NCI-H226 (cell line): ENCODE measurements around the gene ARPC4.

Experiments
- DNase-seq: peaks from one replicate; pipeline ENCODE4 v3.0.0-alpha.2; 2015

The ARPC4 gene

DNA sequence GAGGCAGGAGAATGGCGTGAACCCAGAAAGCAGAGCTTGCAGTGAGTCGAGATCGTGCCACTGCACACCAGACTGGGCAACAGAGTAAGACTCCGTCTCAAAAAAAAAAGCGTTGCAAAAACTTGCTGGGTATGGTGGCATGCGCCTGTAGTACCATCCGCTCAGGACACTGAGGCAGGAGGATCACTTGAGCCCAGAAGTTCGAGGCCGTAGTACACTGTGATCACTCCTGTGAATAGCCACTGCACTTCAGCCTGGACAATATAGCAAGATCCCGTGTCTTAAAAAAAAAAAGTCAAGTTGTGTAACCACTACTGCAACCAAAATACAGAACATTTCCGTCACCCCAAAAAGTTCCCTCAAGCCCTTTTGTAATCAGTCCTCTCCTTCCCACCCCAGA is 1.5 kb downstream of the ARPC4 start:
- DNase-seq = no peak

DNA sequence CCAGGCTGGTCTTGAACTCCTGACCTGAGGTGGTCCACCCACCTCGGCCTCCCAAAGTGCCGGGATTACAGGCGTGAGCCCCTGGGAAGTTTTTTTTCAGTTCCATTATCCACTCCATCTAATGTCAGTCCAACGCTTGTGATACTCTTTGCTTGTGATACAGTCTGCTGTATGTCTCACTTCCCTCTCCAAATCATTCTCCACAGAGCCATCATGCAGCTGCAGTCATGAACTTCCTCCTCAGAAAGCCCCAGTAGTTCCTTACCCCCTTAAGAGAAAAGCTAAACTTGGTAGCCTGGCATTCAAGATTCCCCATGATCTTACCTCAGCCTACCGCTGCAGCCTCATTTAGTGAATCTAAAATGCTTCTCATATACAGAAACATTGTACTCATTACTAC is 2.3 kb downstream of the ARPC4 start:
- DNase-seq = no peak

- DNase-seq = no peak
These were observed 4.5 kb downstream of the ARPC4 start for GRCh38 chr3:9797196-9797945.

DNA sequence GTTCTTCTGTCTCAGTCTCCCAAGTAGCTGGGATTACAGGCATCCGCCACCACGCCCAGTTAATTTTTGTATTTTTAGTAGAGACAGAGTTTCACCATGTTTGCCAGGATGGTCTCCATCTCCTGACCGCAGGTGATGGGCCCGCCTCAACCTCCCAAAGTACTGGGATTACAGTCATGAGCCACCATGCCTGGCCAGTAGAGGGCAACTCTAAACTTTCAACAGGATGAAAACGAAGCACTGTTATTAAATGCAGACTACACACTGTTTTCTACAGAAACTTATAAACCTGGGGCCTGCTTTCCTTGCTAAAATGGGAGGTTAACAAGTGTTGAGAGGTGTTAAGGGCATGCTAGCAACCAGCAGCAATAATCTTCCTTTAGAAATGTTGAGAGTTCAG is 7.6 kb downstream of the ARPC4 start:
- DNase-seq = no peak

- DNase-seq = no peak
These were observed 10.6 kb downstream of the ARPC4 start for GRCh38 chr3:9803494-9803893.

DNA sequence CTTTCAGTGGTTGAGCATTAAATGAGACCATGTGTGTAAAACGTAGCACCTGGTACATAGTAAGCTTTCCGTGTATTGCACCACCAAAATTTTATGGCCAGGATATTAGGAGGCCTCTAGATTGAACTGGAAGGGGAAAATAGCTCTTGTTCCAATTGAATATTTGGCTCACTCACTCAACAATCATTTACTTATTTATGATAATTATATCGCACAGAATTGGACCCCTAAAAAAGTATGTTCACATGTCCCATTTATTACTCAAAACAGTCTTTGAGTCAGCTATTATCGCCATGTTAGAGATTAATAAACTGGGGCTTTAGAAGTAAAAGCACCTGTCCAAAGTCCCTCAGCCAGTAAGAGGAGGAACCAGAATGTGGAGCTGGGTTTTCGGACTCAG is 12.1 kb downstream of the ARPC4 start:
- DNase-seq = no peak

- DNase-seq = no peak
These were observed 13.3 kb downstream of the ARPC4 start for GRCh38 chr3:9806137-9806536.

- DNase-seq = no peak
These were observed 14.1 kb downstream of the ARPC4 start for GRCh38 chr3:9806688-9807589.

DNA sequence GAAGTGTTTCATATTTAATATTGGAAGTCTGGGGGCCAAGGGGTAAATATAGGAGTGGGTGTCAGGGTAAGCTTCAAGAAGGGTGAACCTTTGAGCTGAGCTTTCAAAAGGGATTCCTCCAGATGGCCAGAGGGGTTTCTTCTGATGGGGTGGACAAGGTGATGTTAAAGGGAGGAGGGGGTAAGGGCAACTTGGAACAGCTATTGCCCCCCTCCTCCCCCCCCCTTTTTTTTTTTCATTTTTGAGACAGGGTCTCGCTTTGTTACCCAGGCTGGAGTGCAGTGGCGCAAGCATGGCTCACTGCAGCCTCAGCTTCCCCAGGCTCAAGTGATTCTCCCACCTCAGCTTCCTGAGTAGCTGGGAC is 15.1 kb downstream of the ARPC4 start:
- no peak for DNase-seq

DNA sequence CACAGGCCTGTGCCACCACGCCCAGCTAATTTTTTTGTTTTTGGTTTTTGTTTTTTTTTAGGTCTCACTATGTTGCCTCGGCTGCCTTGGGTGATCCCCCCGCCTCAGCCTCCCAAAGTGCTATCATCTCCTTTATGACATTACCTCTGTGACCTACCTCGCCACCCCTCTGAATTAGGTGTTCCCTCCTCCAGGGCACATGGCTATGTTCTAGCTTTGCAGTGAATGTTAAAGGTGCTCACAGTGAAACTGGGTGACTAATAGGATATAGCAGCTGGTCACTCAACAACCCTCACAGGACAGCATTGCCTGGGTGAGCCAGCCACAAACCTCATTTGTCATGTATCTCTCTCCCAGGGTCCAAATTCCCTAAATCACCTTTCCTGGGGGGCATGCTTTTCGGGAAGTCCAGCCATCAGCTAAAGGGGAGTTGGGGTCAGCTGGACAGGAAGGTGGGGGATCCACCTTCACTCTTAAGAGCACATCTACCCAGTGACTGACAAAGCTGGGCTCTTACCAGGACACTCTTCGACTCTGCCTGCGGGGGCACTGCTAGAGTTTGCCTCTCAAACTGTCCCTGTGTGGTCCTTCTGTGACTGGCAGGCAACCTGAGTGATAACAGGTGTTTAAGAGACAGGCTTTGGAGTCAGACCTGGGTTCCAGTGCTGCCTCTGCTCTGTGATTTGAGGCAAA is 15.6 kb downstream of the ARPC4 start:
- peak; percentile 22 for DNase-seq

DNA sequence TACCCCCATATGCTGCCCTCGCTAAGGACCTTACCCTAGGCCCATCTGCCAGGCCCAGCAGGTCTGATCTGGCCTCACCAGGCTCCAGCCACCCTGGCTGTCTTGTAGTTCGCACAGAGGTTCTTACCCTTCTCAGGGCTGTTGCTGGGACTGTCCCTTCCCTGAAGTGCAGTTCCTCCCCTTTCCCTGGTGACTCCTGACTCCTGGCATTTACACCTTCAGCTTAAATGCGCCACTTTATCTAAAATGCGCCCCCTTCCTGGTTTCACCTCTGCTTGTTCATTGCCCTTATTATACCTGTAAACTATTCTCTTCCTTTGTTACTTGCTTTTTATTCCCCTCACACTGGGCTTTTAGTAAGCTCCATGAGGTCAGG is 16.3 kb downstream of the ARPC4 start:
- no peak for DNase-seq

DNA sequence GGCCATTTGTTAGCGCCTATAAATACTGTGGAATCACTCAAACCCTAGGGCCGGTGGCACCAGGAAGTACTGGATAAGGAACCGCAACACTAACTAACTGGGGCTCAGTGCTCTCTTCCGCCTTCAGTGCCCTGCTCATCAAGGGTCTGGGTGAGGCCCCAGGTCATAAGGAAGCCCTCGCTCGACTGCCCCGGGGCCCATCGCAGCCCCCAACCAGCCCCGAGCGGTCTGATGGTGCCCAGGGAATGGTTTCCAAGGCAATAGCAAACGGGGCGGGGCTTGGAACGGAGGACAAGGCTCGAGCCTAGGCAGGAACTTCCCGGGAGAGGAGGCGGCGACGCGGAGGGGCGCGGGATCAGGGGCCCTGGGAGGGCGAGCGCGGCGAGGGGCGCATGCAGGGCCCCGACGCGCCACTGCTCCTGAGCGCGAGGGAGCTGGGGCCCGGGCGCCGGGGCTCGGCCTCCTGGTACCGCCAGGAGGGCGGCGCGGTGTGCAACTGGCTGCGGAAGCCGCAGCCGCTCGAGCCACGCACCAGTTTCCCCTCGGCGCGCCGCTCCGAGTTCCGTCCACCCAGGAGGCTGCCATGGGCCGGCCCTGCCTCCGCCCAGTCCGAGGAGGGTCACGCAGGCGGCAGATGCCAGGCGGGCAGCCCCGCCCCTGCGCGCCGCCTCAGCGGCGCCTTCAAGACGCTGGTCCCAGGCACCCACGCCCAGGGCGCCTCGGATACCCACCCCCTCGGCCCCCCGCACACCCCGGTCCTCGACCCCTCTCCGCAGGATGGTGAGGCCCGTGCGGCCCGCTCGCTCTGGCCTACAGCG is 16.9 kb downstream of the ARPC4 start, which contains the start of gene TTLL3:
TSS of gene TTLL3 (plus strand) at position 648 of the 818 bp plus-strand sequence. CDS start 400 bp downstream, outside the sequence.
- peak; percentile 79 for DNase-seq

GRCh38 chr3:9810433-9810770 is 17.5 kb downstream of the ARPC4 start:
- no peak for DNase-seq

DNA sequence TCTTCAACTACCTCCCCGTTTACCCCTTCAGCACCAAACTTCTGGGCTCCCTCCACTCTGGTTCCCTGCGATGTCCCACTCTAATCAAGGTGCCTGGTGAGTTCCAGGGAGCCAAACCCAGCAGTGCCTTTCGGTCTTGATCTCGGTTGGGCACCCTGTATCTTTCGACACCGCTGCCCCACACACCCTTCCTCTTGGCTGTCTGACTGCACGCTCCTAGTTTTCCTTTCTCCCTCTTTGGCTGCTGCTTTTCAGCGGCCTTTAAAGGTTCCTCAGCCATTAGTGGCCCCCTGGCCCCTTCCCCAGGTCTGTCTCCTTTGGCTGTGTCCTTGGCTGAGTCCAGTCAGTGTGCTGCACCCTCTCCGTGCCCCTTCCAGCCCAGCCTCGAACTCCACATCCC is 18.0 kb downstream of the ARPC4 start:
- no peak for DNase-seq

GRCh38 chr3:9812870-9813483 is 20.1 kb downstream of the ARPC4 start:
- DNase-seq = no peak

- DNase-seq = no peak
These were observed 23.1 kb downstream of the ARPC4 start for GRCh38 chr3:9815986-9816385.

GRCh38 chr3:9817436-9817835 is 24.6 kb downstream of the ARPC4 start:
- no peak for DNase-seq

DNA sequence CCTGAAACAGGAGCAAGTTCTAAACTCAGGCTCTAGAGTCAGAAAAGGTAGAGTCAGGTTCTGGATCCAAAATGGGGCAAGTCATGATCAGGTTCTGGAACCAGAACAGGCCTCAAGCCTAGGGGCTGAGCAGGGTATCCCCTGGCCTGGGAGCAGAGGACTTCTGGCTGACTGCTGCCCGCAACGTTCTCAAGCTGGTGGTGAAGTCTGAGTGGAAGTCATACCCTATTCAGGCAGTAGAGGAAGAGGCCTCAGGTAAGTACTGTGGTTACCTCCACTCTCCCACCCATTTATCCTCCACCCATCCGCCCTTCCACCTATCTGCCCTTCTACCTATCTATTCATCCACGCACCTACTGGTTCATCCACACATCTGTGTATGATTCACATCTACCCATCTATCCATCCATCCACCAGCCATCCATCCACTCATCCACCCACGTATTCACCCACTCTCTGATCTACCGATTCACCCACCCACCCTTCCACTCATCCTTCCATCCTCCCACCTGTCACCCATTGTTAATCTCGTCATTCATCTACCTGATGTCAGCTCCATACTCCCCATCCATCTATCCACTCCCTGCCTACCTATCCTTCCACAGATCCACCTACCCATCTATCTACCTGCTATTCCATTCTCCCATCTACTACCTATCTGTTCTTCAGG is 25.9 kb downstream of the ARPC4 start:
- DNase-seq = no peak

DNA sequence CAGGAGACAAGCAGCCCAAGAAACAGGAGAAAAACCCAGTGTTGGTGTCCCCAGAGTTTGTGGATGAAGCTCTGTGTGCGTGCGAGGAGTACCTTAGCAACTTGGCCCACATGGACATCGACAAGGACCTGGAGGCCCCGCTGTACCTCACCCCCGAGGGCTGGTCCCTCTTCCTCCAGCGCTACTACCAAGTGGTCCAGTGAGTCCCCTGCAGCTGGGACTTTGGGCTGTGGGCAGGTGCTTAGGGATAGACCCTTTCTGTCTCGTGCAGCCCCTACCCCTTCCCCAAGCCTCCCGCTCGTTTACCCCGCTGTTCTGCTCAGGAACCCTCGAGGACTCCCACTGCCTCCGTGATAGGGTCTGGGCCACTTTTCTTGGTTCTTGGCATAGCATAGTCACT is 27.7 kb downstream of the ARPC4 start:
- no peak for DNase-seq

DNA sequence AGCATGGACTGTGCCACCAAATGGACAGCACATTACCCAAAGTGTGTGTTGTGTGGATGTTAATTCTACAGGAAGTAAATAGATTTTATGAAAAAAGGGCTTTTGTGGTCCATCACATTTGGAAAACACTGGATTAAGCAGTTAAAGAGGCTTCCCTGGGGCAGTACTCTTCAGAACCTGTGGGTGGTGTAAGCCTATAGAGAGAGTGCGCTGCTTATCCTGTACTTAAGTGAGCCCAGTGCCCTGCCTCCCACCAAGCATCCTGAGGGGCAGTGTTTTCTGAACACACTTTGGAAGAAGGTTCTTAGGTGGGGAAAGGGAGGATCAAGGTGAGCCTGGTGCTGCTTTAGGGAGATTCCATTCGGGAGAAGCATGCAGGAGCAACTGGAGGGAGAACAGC is 28.1 kb downstream of the ARPC4 start:
- DNase-seq = no peak

DNA sequence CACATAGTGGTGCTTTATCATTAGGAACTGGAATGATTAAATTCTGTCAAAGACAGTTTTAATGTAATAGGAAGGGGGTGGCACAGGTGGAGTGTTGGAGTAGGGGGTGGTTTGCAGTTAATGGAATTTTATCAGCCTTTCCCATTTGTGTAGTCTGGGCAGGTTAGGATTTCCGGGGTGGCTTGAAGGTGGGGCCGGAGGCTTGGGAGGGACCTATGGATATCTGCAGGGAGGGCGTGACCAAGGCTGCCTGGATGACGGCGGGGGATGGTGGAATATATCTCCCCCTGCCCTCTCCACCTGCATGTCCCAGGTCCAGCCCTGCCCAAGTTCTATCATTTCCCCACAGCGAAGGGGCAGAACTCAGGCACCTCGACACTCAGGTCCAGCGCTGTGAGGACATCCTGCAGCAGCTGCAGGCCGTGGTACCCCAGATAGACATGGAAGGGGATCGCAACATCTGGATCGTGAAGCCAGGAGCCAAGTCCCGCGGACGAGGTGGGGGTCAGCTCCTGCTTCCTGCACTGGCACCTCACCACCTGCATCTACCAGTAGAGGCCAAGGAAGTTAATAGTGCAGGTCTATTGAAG is 32.7 kb downstream of the ARPC4 start:
- DNase-seq = no peak
